AG08395 (cell line): ENCODE results near the gene PSMG3.
A peak's percentile ranks its signal among the peaks of the same experiment; 100 is the strongest.

Experiments
- DNase-seq: peaks from one replicate; pipeline ENCODE4 v3.0.0; 2012; ENCODE audit warnings: mixed read lengths, low spot score

PSMG3 gene

GRCh38 chr7:1544896-1545416 lies 24.9 kb downstream of the PSMG3 start:
- no peak for DNase-seq

- DNase-seq, result no peak
Measured at GRCh38 chr7:1544178-1544895, 25.5 kb downstream of the PSMG3 start.

GRCh38 chr7:1543826-1544177 lies 26.0 kb downstream of the PSMG3 start:
- no peak for DNase-seq

- no peak for DNase-seq
Measured at GRCh38 chr7:1542841-1543747, 26.7 kb downstream of the PSMG3 start.

GRCh38 chr7:1542329-1542728 lies 27.5 kb downstream of the PSMG3 start:
- no peak for DNase-seq

- no peak for DNase-seq
Measured at GRCh38 chr7:1541431-1542162, 28.2 kb downstream of the PSMG3 start.

- no peak for DNase-seq
Measured at GRCh38 chr7:1540776-1541271, 29.0 kb downstream of the PSMG3 start.

- no peak for DNase-seq
Measured at GRCh38 chr7:1539882-1540775, 29.7 kb downstream of the PSMG3 start.

- no peak for DNase-seq
Measured at GRCh38 chr7:1539181-1539881, 30.5 kb downstream of the PSMG3 start.

GRCh38 chr7:1538544-1539180 lies 31.2 kb downstream of the PSMG3 start:
- no peak for DNase-seq

- peak; percentile 89 for DNase-seq
Measured at GRCh38 chr7:1537535-1538412, 32.1 kb downstream of the PSMG3 start.

- peak; percentile 97 for DNase-seq
Measured at GRCh38 chr7:1536743-1537534, 32.9 kb downstream of the PSMG3 start.

- no peak for DNase-seq
Measured at GRCh38 chr7:1536455-1536742, 33.4 kb downstream of the PSMG3 start.

GRCh38 chr7:1535701-1536454 lies 34.0 kb downstream of the PSMG3 start:
- DNase-seq, result no peak

- DNase-seq, result no peak
Measured at GRCh38 chr7:1535100-1535458, 34.8 kb downstream of the PSMG3 start.

GRCh38 chr7:1534330-1535099 lies 35.3 kb downstream of the PSMG3 start:
- no peak for DNase-seq
